C4-2B (cell line): Measurements from ENCODE around the gene LRCH1.

Experiments
- ZFX ChIP-seq: fragments of 450-650 bp; IDR thresholded peaks from 2 replicates; pipeline ENCODE4 v1.6.1; 2017
- TF ChIP-seq, protein P1 (sequence below): fragments of 450-650 bp; conservative IDR thresholded peaks from 2 replicates; pipeline ENCODE4 v1.5.1; 2017; ENCODE audit warnings: mild to moderate bottlenecking

- TF ChIP-seq, protein P1, sequence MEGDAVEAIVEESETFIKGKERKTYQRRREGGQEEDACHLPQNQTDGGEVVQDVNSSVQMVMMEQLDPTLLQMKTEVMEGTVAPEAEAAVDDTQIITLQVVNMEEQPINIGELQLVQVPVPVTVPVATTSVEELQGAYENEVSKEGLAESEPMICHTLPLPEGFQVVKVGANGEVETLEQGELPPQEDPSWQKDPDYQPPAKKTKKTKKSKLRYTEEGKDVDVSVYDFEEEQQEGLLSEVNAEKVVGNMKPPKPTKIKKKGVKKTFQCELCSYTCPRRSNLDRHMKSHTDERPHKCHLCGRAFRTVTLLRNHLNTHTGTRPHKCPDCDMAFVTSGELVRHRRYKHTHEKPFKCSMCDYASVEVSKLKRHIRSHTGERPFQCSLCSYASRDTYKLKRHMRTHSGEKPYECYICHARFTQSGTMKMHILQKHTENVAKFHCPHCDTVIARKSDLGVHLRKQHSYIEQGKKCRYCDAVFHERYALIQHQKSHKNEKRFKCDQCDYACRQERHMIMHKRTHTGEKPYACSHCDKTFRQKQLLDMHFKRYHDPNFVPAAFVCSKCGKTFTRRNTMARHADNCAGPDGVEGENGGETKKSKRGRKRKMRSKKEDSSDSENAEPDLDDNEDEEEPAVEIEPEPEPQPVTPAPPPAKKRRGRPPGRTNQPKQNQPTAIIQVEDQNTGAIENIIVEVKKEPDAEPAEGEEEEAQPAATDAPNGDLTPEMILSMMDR, result no peak
- no peak for TF ChIP-seq ZFX
Measured at GRCh38 chr13:46773541-46773940, 220.6 kb downstream of the LRCH1 start.
